ENCODE data around the gene FNDC1. TPM values are rescaled to one million over a fixed set of nuclear protein-coding genes. Genes with fewer than 3 reads are reported as not detected.

Gene FNDC1
- total RNA-seq, 1 donor from 2014 or later: 0.49 TPM

GRCh38 chr6:159303784-159304183, 134.6 kb downstream of the FNDC1 start:
- Histone ChIP-seq H3K27ac (no peak overlapping the region), H3K4me1 (no peaks in the 10 kb centered on the region), H3K9me3 (no peaks in the 10 kb centered on the region), H3K4me3 (no peak overlapping the region), H3K27me3 (no peaks in the 10 kb centered on the region), H3K36me3 (no peaks in the 10 kb centered on the region)
- no peak for DNase-seq (ENCODE audit: extremely low spot score in 2 of 2)
- intact Hi-C loops (cut with DNase I): no loop called here
- TF ChIP-seq POLR2A (IDR thresholded peaks at IDR 0.05) (no peak), POLR2AphosphoS5 (IDR thresholded peaks at IDR 0.05; ENCODE audit: insufficient read depth in 1 of 2, low read depth in 1 of 2) (no peak)
- TF ChIP-seq, protein P1, sequence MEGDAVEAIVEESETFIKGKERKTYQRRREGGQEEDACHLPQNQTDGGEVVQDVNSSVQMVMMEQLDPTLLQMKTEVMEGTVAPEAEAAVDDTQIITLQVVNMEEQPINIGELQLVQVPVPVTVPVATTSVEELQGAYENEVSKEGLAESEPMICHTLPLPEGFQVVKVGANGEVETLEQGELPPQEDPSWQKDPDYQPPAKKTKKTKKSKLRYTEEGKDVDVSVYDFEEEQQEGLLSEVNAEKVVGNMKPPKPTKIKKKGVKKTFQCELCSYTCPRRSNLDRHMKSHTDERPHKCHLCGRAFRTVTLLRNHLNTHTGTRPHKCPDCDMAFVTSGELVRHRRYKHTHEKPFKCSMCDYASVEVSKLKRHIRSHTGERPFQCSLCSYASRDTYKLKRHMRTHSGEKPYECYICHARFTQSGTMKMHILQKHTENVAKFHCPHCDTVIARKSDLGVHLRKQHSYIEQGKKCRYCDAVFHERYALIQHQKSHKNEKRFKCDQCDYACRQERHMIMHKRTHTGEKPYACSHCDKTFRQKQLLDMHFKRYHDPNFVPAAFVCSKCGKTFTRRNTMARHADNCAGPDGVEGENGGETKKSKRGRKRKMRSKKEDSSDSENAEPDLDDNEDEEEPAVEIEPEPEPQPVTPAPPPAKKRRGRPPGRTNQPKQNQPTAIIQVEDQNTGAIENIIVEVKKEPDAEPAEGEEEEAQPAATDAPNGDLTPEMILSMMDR (IDR thresholded peaks at IDR 0.05): no peak

GRCh38 chr6:159304641-159305040, 135.4 kb downstream of the FNDC1 start:
- Histone ChIP-seq H3K9me3 (no peaks in the 10 kb centered on the region), H3K36me3 (no peaks in the 10 kb centered on the region), H3K4me3 (no peak overlapping the region), H3K27me3 (no peaks in the 10 kb centered on the region), H3K4me1 (no peaks in the 10 kb centered on the region), H3K27ac (no peak overlapping the region)
- TF ChIP-seq POLR2AphosphoS5 (IDR thresholded peaks at IDR 0.05; ENCODE audit: insufficient read depth in 1 of 2, low read depth in 1 of 2) (no peak), POLR2A (IDR thresholded peaks at IDR 0.05) (no peak)
- TF ChIP-seq, protein P1 (IDR thresholded peaks at IDR 0.05): no peak
- no peak for DNase-seq (ENCODE audit: extremely low spot score in 2 of 2)
- intact Hi-C loops (cut with DNase I): no loop called here

GRCh38 chr6:159305159-159305558, 136.0 kb downstream of the FNDC1 start:
- H3K4me3 ChIP-seq: no peak overlapping the region
- H3K36me3 ChIP-seq: no peaks in the 10 kb centered on the region
- H3K27ac ChIP-seq: no peak overlapping the region
- no peaks in the 10 kb centered on the region for H3K9me3 ChIP-seq
- no peak for DNase-seq (ENCODE audit: extremely low spot score in 2 of 2)
- intact Hi-C loops (cut with DNase I): no loop called here
- TF ChIP-seq POLR2A (IDR thresholded peaks at IDR 0.05): no peak
- no peak for TF ChIP-seq POLR2AphosphoS5 (IDR thresholded peaks at IDR 0.05; ENCODE audit: insufficient read depth in 1 of 2, low read depth in 1 of 2)
- TF ChIP-seq, protein P1 (IDR thresholded peaks at IDR 0.05): no peak
- H3K4me1 ChIP-seq: no peaks in the 10 kb centered on the region
- no peaks in the 10 kb centered on the region for H3K27me3 ChIP-seq

DNA sequence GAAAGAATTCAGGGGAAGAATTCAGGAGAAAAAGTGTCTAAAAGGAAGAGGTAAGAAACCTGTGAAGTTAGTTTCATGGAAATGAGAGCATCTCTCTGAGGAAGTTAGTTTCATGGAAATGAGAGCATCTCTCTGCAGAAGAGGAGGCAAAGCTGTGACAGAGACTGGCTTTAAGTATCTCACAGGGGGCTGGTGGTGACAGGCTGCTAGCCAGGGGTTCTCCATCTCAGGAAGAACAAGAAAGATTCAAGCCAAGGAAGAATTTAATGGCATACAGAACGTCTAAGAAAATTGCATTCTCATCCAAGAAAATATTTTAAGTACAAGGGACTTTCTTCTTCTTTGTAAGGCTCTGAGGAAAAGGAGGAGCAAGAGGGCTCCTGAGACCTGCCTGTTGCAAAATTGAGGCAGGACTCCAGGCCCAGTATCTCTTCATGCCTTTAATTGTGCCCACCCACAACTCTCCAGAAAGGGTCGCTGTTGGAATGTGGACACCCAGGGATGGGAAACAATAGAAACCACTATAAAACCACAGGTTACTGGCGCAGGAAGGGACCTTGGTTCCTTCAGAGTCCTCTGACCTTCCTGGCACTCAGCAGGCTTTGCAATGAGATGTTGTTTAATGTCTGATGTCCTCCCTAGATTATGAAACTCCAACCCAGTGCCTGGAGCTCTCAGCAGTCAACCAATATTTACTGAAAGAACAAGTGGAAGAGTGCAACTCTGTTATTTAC, 136.8 kb downstream of the FNDC1 start:
- Histone ChIP-seq H3K4me1 (no peaks in the 10 kb centered on the region), H3K4me3 (no peak overlapping the region), H3K27ac (no peak overlapping the region), H3K9me3 (no peaks in the 10 kb centered on the region), H3K36me3 (no peaks in the 10 kb centered on the region), H3K27me3 (no peaks in the 10 kb centered on the region)
- no peak for DNase-seq (ENCODE audit: extremely low spot score in 2 of 2)
- intact Hi-C loops (cut with DNase I): no loop called here
- TF ChIP-seq POLR2A (IDR thresholded peaks at IDR 0.05) (no peak), POLR2AphosphoS5 (IDR thresholded peaks at IDR 0.05; ENCODE audit: insufficient read depth in 1 of 2, low read depth in 1 of 2) (no peak)
- TF ChIP-seq, protein P1 (IDR thresholded peaks at IDR 0.05): no peak

DNA sequence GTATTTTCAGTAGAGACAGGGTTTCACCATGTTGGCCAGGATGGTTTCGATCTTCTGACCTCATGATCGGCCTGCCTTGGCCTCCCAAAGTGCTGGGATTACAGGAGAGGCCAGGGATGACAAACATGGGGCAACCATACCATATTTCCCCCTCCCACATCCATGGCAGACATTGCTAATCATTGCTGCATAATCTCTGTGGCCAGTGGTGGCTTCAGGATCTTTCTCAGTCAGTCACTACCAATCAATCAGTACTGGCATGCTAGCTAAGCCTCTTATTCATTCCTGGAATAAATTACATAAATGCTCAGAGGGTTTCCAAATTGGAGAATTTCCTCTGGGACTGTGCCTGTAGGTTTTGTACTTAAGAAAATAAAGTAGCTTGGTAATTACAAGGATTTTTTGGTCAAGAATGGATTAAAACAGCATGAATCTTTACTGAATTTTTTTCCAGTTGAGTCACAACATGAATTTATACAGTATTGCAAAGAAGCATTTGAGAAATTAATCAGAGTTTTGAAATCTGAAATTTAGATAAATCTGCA, 138.1 kb downstream of the FNDC1 start:
- Histone ChIP-seq H3K27ac (no peak overlapping the region), H3K4me1 (peaks cover 5% of the 10 kb centered on the region), H3K4me3 (no peak overlapping the region), H3K27me3 (no peaks in the 10 kb centered on the region), H3K9me3 (no peaks in the 10 kb centered on the region), H3K36me3 (no peaks in the 10 kb centered on the region)
- intact Hi-C loops (cut with DNase I): no loop called here
- DNase-seq (ENCODE audit: extremely low spot score in 2 of 2): no peak
- TF ChIP-seq, protein P1 (IDR thresholded peaks at IDR 0.05): no peak
- TF ChIP-seq POLR2AphosphoS5 (IDR thresholded peaks at IDR 0.05; ENCODE audit: insufficient read depth in 1 of 2, low read depth in 1 of 2) (no peak), POLR2A (IDR thresholded peaks at IDR 0.05) (no peak)
